GM21529 (cell line): ENCODE measurements around the gene MEF2A.

Experiments used
- ATAC-seq: cut with Tn5 transposase; IDR thresholded peaks from one replicate; pipeline ENCODE4 v1.9.1; 2021; ENCODE audit not compliant: unreplicated experiment

Gene MEF2A

GRCh38 chr15:99753066-99753465 lies 187.3 kb downstream of the MEF2A start:
- ATAC-seq = no peak

- ATAC-seq = peak; percentile 97
Measured at GRCh38 chr15:99755692-99756409, 190.1 kb downstream of the MEF2A start.

- no peak for ATAC-seq
Measured at GRCh38 chr15:99762288-99762687, 196.5 kb downstream of the MEF2A start.

GRCh38 chr15:99763827-99764226 lies 198.0 kb downstream of the MEF2A start:
- no peak for ATAC-seq

- no peak for ATAC-seq
Measured at GRCh38 chr15:99764522-99764921, 198.7 kb downstream of the MEF2A start.
